ENCODE measurements around the gene CDHR3. TPM values are rescaled to one million over a fixed set of nuclear protein-coding genes. Genes with fewer than 3 reads are reported as not detected.

CDHR3 gene
- total and polyA plus RNA-seq, 9 of the 15 experiments (the other 6 are each of a cell fraction or from before 2014, with no cell fraction given) = 0.03 to 0.66 (median 0.24) TPM; not detected in 1

DNA sequence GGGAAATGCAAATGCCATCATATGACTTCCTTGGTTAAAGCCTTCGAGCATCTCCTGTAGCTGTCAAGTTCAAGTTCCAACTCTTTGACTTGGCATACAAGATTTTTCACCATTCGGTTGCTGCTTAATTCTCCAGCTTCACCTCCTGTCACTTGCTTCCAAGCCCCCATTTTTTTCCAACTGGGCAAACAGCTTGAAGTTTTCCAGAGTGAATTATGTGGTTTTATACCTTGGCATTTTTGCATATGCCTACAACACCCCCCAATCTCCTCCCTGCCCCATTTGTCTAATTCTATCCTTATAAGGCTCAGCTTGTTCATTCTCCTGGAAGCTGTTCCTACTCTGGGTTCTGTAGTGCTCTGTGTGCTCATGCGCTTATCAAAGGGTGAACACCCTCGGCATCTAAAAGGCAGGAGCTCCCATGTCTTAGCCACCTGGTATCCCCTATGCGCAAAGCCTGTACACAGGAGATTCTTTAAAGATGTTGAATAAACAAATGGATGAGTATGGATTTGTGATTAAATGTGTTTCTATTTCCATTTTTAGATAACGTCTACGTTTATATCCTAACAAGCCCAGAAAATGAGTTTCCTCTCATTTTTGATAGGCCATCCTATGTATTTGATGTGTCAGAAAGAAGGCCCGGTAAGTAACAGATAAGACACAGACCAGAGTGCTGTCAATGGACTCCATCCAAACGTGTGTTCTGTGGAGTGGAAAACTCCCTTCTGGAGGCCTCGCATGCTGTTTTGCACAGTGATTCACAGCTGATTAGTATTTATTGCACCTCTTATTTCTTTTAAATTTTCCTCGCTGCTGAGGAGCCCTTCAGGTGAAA lies 52.5 kb downstream of the CDHR3 start (continued):
- no peak for TF ChIP-seq CHD7 (IDR thresholded peaks at IDR 0.05; ENCODE audit: low read depth, low read length)
- TF ChIP-seq TEAD1 (CRISPR knock-in tag; IDR thresholded peaks at IDR 0.05) = no peak
- no peak for TF ChIP-seq NKRF (IDR thresholded peaks at IDR 0.05; ENCODE audit: borderline replicate concordance)
- no peak for TF ChIP-seq ZNF609 (CRISPR knock-in tag; IDR thresholded peaks at IDR 0.05; ENCODE audit: borderline replicate concordance)
- TF ChIP-seq HSF4 (CRISPR knock-in tag; IDR thresholded peaks at IDR 0.05; ENCODE audit: borderline replicate concordance) = peak; percentile 7; the same call in 1 of the 2 replicates

All from K562 (cell line).